Adrenal gland (tissue), 12 donors: Measurements from ENCODE around the gene SLC12A5. TPM values are rescaled to one million over a fixed set of nuclear protein-coding genes. Genes with fewer than 3 reads are reported as not detected.
"Not testable (repeated sequence)": the region's sequence is repeated elsewhere in the genome, so short reads cannot be mapped to it uniquely, and the experiment has no call there.

Experiments
- DNase-seq, 7 donors: peaks; one replicate each; pipeline ENCODE4 v3.0.0-alpha.2; 2019 to 2020
- H3K27ac ChIP-seq, 5 donors: fragments of 200-600 bp; sonication (generic) in 4 of 5; 1 replicate in 3 of 5; 2 replicates in 2 of 5; pipeline versions ENCODE4 v1.5.1 to v1.8.0; 2016 to 2020; ENCODE audit warnings: mild to moderate bottlenecking in 1 of 5
- H3K27me3 ChIP-seq: fragments of 200-600 bp; 2 replicates; pipeline ENCODE4 v1.8.0; 2021
- H3K36me3 ChIP-seq, 2 donors: fragments of 200-600 bp; replicated peaks in 1 of 2; 1 replicate in 1 of 2; 2 replicates in 1 of 2; pipeline versions ENCODE4 v1.5.1 to v1.8.0; 2018 to 2022
- H3K4me1 ChIP-seq, 2 donors: fragments of 200-600 bp; replicated peaks in 1 of 2; 1 replicate in 1 of 2; 2 replicates in 1 of 2; pipeline versions ENCODE4 v1.5.1 to v1.8.0; 2018 to 2021
- H3K4me3 ChIP-seq, 4 donors: fragments of 200-600 bp; sonication (generic) in 3 of 4; one replicate each; pipeline ENCODE4 v1.5.1; 2016 to 2018
- H3K9me3 ChIP-seq, 3 donors: fragments of 200-600 bp; sonication (generic) in 1 of 3; replicated peaks in 1 of 3; 1 replicate in 2 of 3; 2 replicates in 1 of 3; pipeline versions ENCODE4 v1.5.1 to v1.8.0; 2016 to 2021
- POLR2A ChIP-seq, 2 donors: fragments of 450-650 bp; IDR thresholded peaks; one replicate each; pipeline ENCODE4 v1.6.1; 2017; ENCODE audit warnings: antibody characterized with exemption in 2 of 2, mild to moderate bottlenecking in 2 of 2, moderate library complexity in 1 of 2
- WGBS, 4 donors: extraction: QIAGEN DNeasy Blood & Tissue Kit in 2 of 4; methylation state at CpG; one replicate each; pipeline versions ENCODE4 v1.1.5 to v1.1.7; 2013 to 2017; 5-methylcytosine and 5-hydroxymethylcytosine counted together
- intact Hi-C, 2 donors: fragments of 100-400 bp; cut with DNase I; formaldehyde crosslinking; loops; one replicate each; pipeline versions ENCODE4 v1.14.1 to v1.15.0; 2022 to 2023
- polyA plus RNA-seq, 3 donors: library from polyadenylated mRNA; stranded (reverse); fragments of 200-250 nt in 2 of 3; fragments of 350-450 nt in 1 of 3; fragmentation: Illumina TruSeq in 1 of 3; extraction: RNeasy Lipid Tissue Mini Kit (QIAGEN cat#74804) in 1 of 3; gene quantifications; one replicate each; pipeline ENCODE4 v1.2.3, GENCODE V29; 2013 to 2014
- total RNA-seq, 9 donors: library from RNA; depleted of rRNA in 4 of 9; stranded (reverse); fragments of >200 nt in 4 of 9; fragments of 120-200 nt in 1 of 9; fragmentation: NEBNext Ultra II Directional in 1 of 9; extraction: Animal tissue kit (Norgen Biotek cat#: 25700) in 1 of 9; gene quantifications; one replicate each; pipeline versions ENCODE4 v1.1.0 to v1.2.4, GENCODE V29; 2013 to 2023
- TF ChIP-seq, protein P1 (sequence below), 6 experiments: fragments of 450-650 bp in 4 of 6; fragments of 200-600 bp in 2 of 6; sonication (generic) in 1 of 6; IDR thresholded peaks; 1 replicate in 5 of 6; 2 replicates in 1 of 6; pipeline versions ENCODE4 v1.5.1 to v1.8.0; 2016 to 2021; ENCODE audit warnings: antibody characterized with exemption in 6 of 6, mild to moderate bottlenecking in 2 of 6, moderate library complexity in 1 of 6
- donor health status: healthy with polysubstance abuse.
- donor health status: Bipolar disorder and iron deficiency.
- donor health status: DM: yes; HTN: yes; CAD: no.
- donor health status: DM: no; HTN: no; CAD: no.
- donor health status: DM: no; HTN: no; CAD: no.
- donor health status: DM: yes; HTN: yes; CAD: no.

The SLC12A5 gene
- total and polyA plus RNA-seq, 12 donors: 0.30 to 121 (median 16.2) TPM

DNA sequence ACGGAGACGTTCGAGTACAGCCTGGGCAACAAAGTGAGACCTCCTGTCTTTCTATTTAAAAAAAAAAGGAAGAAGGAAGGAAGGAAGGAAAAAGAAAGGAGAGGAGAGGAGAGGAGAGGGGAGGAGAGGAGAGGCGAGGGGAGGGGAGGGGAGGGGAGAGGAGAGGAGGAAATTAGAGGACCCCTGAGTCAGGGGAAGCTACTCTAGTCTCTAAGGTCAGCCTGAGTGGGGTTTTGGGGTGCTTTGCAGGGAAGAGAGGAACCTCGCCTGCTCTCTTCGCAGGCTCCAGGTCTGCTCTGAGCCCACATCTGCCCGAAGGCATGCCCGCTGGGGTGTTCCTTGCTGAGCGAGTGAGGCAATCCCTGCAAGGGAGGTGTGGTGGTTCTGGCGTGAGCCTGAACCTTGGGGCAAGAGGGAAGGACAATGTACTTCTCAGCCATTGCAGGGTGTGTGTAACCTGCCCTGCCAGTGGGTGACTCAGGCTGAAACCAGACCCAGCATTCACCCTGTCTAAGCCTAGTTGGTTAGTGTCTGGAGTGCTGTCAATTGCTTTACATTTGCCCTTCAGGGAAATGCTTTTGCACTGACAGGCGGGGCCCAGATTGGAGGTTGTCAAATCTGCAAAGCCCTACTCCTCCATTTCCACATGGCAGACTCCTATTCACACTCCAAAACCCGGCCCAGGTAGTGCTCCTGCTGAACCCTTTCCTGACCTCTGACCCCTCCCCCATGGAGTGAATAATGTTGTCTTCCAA lies 35.6 kb upstream of the SLC12A5 start:
- WGBS, 4 donors: 61 to 79% (median 69%) methylated on average over 8 to 12 of the region's 12 CpGs
- no peak for TF ChIP-seq POLR2A (IDR thresholded peaks at IDR 0.05)
- TF ChIP-seq, protein P1, sequence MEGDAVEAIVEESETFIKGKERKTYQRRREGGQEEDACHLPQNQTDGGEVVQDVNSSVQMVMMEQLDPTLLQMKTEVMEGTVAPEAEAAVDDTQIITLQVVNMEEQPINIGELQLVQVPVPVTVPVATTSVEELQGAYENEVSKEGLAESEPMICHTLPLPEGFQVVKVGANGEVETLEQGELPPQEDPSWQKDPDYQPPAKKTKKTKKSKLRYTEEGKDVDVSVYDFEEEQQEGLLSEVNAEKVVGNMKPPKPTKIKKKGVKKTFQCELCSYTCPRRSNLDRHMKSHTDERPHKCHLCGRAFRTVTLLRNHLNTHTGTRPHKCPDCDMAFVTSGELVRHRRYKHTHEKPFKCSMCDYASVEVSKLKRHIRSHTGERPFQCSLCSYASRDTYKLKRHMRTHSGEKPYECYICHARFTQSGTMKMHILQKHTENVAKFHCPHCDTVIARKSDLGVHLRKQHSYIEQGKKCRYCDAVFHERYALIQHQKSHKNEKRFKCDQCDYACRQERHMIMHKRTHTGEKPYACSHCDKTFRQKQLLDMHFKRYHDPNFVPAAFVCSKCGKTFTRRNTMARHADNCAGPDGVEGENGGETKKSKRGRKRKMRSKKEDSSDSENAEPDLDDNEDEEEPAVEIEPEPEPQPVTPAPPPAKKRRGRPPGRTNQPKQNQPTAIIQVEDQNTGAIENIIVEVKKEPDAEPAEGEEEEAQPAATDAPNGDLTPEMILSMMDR (IDR thresholded peaks at IDR 0.05): no peak
- Histone ChIP-seq H3K36me3 (no peaks in the 10 kb centered on the region), H3K9me3 (no peaks in the 10 kb centered on the region), H3K27me3 (peaks cover 12% of the 10 kb centered on the region), H3K27ac (no peak overlapping the region), H3K4me3 (no peak overlapping the region), H3K4me1 (peaks cover 0 to 4% of the 10 kb centered on the region in 2 donors)
- intact Hi-C loops: no loop called here
- DNase-seq: no peak

- Histone ChIP-seq H3K9me3 (no peaks in the 10 kb centered on the region), H3K27ac (no peak overlapping the region), H3K27me3 (peaks cover 19% of the 10 kb centered on the region), H3K36me3 (no peaks in the 10 kb centered on the region), H3K4me1 (peaks cover 0 to 4% of the 10 kb centered on the region in 2 donors), H3K4me3 (no peak overlapping the region)
- 39 to 55% (median 50%) methylated on average over 8 to 9 of the region's 9 CpGs for WGBS, 4 donors
- TF ChIP-seq, protein P1 (IDR thresholded peaks at IDR 0.05): no peak
- no peak for TF ChIP-seq POLR2A (IDR thresholded peaks at IDR 0.05)
- intact Hi-C loops: no loop called here
- DNase-seq: no peak
Measured at GRCh38 chr20:45994761-45995493, 34.1 kb upstream of the SLC12A5 start.

DNA sequence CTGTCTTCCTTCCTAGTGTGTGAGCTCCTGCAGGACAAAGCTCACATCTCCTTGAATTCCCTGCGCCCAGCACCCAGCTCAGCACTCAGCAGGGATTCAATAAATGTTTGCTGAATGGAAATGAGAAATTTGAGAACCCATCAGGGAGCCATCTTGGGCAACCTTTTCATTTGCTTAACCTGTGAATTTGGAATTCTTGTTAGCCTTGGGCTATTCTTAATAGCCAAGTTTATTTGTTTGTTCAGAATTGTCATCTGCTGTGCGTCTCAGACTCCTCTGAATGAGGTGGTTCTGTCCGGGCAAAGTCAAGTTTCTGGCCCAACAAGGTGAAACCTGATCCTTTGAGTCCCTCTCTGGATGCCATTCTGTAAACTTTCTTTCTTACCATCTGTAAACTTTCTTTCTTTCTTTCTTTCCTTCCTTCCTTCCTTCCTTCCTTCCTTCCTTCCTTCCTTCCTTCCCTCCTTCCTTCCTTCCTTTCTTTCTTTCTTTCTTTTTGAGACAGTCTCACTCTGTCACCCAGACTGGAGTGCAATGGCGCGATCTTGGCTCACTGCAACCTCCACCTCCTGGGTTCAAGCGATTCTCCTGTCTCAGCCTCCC lies 33.4 kb upstream of the SLC12A5 start:
- H3K36me3 ChIP-seq, H3K9me3 ChIP-seq, H3K4me3 ChIP-seq, DNase-seq, H3K4me1 ChIP-seq, H3K27ac ChIP-seq, intact Hi-C loops: not testable (repeated sequence)
- H3K27me3 ChIP-seq: peaks cover 19% of the 10 kb centered on the region
- WGBS, 4 donors: 70 to 80% (median 72%) methylated on average over 6 of the region's 6 CpGs

- TF ChIP-seq POLR2A (IDR thresholded peaks at IDR 0.05): no peak
- TF ChIP-seq, protein P1 (IDR thresholded peaks at IDR 0.05): no peak
- Histone ChIP-seq H3K36me3 (no peaks in the 10 kb centered on the region), H3K27me3 (peaks cover 19% of the 10 kb centered on the region), H3K4me1 (peaks cover 0 to 4% of the 10 kb centered on the region in 2 donors), H3K27ac (no peak overlapping the region), H3K9me3 (no peaks in the 10 kb centered on the region), H3K4me3 (no peak overlapping the region)
- DNase-seq: no peak
- intact Hi-C loops: no loop called here
- 22 to 31% (median 29%) methylated on average over 3 of the region's 3 CpGs for WGBS, 4 donors
Measured at GRCh38 chr20:45997187-45997586, 31.8 kb upstream of the SLC12A5 start.
